ENCODE measurements around the gene GBX1.

DNA sequence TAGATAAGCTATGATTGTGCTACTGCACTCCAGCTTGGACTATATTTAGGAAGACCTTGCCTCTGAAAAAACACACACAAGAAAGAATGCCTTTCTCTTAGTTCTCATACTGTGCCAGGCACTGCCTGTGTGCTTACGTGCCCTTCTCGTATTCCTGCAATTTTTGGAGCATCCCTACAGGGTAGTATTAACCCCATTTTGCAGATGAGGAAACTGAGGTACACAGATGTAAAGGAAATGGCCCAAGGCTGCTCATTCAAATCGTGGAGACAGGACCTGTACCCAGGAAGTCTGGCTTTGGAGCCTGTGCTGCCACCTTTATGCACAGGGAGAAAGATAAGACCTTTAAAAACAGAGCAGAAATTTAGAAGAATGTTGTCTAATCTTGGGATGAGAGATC is 64.5 kb downstream of the GBX1 start:
- TF ChIP-seq, protein P1, sequence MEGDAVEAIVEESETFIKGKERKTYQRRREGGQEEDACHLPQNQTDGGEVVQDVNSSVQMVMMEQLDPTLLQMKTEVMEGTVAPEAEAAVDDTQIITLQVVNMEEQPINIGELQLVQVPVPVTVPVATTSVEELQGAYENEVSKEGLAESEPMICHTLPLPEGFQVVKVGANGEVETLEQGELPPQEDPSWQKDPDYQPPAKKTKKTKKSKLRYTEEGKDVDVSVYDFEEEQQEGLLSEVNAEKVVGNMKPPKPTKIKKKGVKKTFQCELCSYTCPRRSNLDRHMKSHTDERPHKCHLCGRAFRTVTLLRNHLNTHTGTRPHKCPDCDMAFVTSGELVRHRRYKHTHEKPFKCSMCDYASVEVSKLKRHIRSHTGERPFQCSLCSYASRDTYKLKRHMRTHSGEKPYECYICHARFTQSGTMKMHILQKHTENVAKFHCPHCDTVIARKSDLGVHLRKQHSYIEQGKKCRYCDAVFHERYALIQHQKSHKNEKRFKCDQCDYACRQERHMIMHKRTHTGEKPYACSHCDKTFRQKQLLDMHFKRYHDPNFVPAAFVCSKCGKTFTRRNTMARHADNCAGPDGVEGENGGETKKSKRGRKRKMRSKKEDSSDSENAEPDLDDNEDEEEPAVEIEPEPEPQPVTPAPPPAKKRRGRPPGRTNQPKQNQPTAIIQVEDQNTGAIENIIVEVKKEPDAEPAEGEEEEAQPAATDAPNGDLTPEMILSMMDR (IDR thresholded peaks at IDR 0.05): no peak
- TF ChIP-seq POLR2A (IDR thresholded peaks at IDR 0.05): no peak
